ENCODE measurements around the gene UTF1.
A peak's percentile ranks its signal among the peaks of the same experiment; 100 is the strongest.

UTF1 gene

DNA sequence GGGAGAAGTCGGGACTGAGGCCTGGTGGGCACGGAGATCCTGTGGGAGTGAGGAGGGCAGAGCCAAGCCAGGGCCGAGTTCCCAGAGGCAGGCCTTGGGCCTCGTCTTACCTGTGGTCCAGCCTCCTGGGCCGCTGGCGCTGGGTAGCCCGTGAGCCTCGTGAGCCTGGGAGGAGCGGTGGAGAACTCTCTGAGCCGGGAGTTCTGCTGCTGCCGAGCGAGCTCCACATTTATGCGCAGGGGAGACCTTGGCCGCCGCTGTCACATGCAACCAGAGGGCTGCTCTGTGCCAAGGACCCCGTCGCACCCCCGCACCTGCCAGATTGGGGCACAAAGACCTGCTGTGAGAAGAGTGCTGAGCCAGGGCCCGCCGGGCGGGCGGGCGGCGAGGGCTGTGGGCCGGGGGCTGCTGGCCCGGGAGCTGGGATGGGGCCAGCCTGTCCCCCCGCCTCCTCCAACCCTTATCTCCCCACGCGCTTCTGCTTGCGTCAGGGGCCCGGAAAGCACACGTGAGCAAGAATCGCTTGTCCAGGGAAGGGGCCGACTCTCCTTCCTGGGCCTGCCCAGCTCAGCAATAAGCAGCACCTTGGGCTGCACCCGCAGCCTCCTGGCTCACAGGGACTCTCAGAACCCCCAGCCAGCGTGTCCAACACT is 17.8 kb downstream of the UTF1 start:
- no peak for DNase-seq (ENCODE audit: low read depth)

DNA sequence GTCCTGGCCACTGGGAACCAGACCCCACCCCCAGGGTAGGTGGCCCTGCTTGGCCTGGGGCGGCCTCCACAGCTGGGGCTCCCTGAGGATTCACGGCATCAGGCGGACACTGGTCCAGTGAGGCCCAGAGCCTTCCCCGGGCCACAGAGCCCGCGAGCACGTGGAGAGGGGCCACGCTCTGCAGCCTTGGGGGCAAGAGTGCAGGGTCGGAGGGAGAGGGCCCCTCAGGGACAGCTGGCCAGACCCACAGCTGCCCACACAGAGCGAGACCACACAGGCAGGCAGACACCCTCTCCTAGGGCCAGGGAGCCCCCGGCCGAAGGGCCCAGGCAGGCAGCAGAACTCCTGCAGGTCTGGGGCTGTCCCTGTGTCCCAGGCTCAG is 18.3 kb downstream of the UTF1 start:
- DNase-seq (ENCODE audit: low read depth) = no peak

DNA sequence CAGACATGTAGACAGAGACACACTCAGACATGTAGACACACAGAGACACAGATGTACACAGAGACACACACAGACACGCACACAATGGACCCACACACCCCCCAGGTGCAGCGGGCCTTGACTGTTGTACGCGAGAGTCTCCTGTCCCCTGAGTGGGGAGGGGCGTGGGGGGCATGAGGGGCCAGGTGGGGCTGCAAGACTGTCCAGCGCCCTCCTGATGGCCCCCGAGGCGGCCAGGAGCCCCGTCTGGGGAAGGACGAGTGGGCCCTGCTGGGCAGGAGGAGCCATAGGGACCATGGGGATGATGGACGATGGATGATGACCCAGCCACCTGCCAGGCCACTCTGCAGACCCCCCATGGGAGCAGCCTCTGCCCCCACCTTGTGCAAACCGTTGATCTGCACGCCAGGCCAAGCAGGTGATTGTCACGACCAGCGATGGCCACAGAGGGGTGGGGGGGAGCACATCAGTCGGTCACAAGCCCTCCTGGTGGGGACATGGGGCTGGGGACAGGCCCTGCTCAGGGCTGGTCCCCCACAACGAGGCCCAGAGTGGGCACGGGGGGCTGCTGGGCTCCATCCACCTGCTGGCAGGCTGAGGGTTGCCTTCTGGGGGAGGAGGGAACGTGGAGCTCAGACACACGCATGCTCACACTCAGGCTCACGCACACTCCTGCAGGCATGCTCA is 19.2 kb downstream of the UTF1 start:
- no peak for DNase-seq (ENCODE audit: low read depth)

DNA sequence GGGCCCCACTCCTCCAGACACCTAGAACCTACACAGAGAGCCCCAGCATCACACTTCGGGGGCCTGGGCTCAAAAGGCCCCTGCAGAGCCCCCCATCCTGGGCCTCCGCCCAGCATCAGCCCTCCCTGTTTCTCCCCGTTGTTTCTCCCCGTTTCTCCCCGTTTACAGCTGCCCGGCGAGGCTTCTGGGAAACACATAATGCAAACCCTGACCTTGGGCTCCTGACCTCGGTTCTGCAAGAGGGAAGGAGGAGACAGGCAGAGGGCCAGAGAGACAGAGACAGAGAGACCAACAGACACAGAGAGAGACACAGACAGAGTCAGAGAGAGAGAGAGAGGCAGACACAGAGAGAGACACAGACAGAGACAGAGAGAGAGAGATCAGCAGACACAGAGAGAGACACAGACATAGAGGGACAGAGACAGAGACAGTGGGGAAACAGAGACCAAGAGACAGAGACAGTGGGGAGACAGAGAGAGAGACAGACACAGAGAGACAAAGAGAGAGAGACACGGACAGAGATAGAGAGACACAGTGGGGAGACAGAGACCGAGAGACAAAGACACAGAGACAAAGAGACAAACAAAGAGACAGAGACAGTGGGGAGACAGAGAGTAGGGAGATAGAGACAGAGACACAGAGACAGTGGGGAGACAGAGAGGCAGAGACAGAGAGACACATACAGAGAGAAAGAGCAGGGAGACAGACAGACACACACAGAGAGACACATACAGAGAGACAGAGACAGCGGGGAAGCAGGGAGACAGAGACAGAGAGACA is 20.1 kb downstream of the UTF1 start:
- DNase-seq (ENCODE audit: low read depth) = no peak

DNA sequence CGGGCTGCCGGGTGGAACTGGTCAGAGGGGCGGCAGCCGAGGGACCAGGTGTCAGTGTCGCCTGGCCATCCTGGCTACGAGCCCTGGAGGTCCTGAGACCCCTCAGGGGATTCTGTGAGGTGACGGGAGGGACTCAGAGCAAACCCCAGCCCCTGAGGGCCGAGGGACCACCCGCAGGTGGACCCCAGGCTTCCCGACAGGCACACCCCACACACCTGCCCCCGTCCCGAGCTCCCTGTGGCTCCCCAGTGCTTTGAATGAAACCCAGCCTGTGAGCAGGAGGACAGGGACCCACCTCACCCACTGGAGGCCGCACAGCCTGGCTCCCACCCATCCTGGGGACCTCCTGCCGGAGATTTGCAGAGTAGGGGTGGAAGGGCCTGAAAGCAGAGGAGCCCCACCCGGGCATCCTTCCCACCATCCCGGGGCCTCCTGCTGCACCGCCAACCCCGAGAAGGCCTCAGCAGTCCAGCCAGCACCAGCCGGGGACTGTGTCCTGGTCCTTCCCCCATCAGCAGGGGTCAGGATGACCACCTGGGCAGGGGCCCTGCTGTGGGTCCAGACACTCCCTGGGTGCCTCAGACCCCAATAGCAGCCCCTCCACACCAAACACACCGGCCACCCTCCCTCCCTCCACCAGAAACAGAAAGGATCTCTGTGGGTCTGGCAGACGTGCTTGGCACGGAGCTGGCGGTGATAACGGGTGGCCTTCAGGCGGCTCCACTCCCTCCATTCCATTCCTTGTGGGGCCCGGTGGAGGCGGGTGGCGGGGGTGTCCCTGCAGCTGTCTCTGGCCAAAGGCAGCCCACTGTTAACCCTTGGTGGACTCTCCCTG is 21.6 kb downstream of the UTF1 start:
- DNase-seq (ENCODE audit: low read depth) = no peak

DNA sequence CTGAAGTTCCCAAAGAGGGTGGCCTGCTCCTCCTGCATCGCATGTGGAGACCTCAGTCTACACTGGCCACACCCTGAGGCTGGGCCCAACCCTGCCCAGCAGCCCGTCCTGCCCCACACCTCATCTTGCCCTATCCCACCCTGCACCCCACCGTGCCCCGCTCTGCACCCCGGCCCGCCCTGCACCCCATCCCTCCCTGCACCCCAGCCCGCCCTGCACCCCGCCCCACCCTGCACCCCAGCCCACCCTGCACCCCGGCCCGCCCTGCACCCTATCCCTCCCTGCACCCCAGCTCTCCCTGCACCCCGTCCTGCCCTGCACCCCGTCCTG is 22.2 kb downstream of the UTF1 start:
- DNase-seq (ENCODE audit: low read depth) = no peak

DNA sequence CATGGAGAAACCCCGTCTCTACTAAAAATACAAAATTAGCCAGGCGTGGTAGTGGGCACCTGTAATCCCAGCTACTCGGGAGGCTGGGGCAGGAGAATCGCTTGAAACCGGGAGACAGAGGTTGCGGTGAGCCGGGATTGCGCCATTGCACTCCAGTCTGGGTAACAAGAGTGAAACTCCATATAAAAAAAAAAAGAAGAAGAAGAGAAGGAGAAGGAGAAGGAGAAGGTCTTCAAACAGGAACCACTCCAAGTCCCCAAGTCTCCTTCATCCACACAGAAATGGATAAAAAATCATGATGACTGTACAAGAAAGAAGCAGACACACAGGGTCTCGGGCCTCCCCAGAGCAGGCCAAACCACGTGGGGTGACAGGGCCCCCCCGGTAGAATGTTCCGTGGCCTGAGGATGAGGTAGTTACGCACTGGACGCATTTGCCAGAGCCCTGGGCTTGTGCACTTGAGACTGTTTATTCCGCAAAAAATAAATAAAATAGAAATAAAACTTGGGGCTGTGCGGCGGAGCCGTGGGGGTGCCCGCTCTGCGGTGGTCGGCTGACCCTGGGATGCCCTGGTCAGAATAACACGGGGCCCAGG is 23.4 kb downstream of the UTF1 start:
- no peak for DNase-seq (ENCODE audit: low read depth)

DNA sequence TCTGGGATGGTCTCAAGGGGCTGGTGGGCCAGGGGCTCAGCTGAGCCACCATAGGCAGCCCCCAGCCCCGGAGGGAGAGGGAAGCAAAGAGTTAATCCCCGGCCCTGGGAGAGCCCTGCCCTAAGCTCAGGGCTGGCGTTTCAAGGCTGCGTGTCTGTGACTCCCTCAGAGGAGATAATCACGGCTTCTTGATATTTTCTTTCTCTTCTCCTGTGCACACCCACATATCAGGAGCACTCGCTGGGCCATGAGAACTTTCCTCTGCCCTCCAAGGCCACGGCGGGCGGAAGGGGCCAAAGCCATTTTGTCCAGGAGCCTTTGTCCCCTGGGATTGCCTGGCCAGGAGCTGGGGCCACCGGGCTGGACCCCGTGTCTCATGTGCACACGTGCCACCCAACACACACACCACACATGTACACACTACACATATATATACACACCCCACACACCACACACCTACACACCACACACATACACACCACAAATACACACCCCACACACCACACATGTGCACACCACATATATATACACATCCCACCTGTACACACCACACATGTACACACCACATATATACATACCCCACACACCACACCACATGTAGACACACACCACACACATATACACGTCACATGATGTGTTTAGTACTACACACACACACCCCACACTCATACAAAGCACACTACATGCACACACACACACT is 24.6 kb downstream of the UTF1 start:
- DNase-seq (ENCODE audit: low read depth) = no peak

DNA sequence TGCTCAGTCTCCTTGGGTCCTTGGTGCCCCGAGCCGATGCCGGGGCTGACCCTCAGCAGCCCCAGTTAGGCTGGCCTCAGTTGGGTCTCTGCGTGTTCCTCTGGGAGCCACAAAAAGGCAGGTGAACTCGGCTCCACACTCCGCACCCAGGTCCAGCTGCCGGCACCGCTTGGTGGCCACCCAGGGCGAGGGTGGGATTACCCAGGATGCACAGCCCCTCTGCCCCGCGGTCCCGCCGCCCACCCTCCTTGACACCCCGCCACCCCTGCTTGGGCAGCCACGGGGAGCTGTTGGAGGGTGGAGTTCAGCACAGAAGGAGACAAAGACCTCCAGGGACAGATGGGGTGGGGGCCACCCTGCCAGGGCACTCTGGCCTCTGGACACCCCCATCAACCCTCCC is 25.3 kb downstream of the UTF1 start:
- DNase-seq (ENCODE audit: low read depth) = no peak

DNA sequence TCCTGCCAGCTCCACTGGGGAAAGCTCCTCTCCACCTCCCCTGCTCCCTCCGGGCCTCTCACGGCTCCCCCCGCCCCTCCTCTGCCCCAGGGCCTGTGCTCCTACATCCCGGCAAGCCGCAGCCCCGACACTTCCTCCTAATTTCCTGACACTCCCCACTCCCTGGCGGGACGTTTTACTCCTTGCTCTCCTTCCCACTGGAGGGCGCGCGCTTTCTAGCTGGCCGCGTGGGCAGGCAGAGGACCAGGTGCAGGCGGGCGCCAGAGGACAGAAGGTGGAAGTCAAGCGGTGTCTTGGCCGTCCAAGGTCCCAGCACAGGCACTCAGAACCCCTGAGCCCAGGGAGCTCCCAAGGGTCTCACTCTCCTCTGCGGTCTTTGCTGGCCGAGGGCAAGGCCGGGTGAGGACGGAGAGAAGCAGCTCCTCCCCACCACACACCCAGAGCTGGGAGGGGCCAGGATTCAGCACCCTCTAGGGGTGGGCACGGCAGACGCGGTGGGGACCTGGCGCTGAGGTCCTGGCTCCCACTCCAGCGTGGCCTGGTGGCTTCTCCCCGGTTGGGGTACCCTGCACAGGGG is 27.6 kb downstream of the UTF1 start:
- no peak for DNase-seq (ENCODE audit: low read depth)

DNA sequence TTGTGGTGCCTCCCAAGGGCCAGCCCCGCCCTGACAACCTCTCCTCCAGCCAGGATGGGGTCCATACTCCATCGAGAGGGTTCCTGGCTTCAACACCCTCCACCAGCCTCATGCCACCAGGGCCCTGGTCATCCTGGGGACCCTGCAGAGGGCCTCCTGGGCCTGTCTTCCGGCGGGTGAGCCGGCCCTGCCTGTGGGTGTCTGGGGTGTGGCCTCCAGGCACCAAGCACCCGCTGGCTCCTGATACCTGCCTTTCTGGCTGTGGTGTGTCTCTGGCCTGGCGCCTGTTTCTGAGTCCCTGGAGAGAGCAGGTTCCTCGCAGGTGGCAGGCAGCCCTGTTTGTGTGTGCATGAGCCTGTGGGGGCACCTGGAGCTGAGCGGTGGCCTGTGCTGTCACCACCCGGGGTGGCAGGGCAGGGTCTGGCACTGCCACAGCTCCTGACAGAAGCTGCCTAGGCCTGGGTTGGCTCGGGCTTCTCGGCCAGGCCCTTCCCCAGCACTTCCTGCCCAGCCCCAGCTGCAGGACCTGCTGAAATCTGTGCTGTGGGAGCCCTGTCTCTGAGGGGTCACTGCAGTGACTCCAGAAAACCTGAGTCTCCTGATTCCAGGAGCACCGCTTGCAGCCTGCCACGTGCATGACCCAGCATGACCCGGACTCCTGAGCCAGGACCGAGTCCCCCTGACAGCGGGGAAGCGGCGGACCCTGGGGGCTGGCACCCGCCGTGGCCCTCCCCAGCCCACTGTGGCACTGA is 28.2 kb downstream of the UTF1 start:
- no peak for DNase-seq (ENCODE audit: low read depth)

DNA sequence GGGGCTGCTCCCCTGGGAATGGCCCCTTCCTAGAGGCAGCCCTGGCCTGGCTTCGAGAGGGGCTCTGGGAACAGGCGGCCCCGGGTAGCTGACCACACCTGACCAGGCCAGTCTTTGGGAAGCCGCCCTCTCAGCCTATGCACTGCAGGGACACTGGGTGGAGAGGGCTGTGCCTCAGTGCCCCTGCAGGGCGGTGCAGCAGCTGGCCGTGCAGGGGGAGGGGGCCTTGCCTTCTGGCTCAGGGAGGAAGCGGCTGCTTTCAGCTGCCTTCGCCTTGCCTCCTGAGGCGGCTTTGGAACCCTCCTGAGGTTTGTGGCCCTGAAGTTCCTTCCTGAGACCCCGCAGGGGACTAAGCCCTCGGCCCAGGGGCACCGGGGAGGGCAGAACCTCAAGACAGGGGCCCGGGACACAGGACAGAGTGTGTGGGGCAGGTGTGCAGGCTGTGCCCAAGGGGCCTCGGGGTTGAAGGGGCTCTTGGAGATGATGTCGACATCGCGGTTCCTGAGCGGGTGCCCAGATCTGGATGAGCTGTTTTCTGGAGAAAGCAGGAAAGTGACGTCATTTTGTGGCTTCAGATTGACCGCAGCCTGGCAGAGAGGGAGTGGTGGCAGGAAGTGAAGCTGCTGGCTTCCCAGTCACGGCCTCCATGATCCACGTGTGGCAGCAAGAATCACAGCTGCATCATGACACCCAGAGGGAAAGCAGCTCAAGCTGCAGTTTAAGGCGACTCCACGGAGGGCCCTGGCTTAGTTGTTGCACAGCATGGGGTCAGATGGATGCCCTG is 29.0 kb downstream of the UTF1 start:
- DNase-seq (ENCODE audit: low read depth) = peak; percentile 96

DNA sequence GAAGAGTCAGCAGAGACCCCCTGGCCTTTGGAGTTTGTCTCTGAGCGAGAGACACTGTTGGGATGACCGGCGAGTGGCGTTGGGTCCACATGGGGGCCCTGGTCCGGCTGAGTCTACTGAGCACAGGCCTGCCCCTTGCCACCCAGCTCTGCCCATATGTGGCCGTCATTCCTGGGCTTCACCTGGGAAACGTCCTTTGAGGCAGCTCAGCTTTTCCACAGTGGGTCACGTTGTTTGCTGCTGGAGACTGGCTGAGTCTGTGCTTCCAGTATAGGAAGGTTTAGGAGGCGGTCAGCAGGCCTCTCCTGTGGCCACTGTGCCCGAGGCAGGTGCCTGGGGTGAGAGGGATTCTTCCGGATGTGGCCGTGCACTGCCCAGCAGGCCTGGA is 29.6 kb downstream of the UTF1 start:
- DNase-seq (ENCODE audit: low read depth) = no peak

DNA sequence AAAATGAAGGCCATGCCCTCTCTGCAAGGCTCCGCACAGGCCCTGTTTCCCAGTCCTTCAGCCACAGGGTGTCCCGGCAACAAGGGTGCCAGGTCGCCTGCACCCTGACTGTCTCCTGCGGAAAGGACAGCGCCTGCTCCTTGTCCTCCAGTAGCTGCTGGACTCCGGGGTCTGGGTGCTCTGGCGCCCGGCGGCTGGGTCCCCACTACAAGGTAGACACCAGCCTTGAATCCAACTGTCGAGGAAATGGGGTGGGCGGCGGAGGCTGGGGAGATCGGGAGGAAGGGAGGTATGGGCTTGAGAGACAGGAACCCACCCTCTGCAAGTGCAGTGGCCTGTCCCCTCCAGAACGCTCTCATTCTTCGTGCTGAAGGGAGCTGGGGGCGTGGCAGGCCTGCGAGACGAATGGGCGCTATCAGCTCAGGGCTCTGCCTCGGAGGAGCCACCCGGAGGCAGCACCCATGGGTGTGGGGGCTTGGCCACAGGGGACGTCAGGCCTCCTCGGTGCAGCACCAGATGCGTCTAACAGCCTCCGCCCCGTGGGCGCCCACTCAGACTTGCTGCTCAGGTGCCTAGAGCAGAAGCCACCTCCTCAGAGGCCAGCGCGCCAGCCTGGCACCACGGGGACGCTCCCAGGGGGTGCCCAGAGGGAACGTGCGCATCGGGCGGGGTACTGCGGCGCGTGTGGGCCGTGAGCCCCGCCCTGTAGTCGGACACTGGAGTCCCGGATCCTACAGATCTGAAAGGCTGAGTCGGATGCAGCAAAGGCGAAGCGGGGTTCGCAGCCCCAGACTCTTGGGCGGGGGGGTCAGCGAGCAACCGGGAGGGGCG is 31.1 kb downstream of the UTF1 start:
- no peak for DNase-seq (ENCODE audit: low read depth)

DNA sequence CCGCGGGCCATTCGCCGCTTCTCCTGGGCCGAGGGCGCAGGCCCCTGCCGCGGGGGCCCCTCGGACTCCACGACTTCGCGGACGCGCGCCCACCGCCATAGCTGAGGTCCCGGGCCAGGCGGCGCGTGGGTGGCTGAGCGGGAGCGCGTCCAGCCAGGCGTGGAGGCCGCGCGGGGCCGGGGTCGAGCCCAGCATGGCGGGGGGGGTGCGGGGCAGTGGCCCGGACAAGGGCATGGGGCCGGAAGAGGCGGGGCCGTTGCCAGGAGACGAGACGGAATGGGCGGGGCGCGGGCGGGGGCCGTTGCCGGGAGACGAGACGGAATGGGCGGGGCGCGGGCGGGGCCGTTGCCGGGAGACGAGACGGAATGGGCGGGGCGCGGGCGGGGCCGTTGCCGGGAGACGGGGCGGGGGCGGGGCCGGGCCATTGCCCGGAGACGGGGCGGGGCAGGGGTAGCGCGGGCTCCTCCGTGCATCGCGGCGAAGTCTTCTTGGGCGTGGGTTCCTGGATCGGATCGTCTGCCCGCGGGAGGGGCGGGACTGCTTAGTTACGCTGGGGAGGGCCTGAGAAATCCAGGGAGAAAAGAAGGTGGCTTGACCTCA is 31.8 kb downstream of the UTF1 start:
- no peak for DNase-seq (ENCODE audit: low read depth)

DNA sequence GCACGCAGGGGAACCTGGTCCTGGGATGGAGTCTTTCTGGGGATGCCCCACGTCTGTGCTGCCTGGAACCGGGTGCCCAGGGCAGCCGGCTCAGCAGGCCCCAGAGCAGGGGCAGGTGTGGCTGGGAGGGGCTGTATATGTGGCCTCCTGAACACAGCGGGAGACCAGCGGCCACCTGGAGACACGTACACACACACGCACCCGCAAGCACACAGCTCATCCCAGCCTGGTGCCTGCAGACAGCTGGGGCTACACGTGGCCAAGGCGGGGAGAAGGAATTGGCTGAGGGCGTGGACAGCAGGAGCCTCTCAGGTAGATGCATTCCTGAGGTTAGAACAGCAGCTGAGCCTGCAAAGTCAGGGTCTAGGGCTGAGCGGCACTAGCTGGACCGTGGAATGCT is 32.7 kb downstream of the UTF1 start:
- DNase-seq (ENCODE audit: low read depth) = no peak

DNA sequence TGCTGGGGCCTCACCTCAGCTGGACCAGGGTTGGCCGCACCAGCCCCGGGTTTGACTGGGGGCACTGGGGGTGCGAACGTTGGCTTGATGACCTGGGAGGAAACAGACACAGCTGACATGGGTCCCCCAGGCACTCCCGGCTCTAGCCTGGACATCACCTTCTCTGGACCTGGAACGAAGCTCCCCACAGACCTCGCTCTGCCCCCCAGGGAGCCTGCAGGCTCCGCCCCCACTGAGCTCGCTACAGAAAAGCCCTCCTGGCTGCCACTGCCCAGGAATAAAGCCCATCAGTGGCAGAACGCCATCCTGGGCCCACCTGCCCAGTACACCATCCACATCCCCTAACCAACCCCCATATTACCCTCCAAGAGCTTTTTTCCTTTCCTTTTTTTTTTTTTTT is 33.7 kb downstream of the UTF1 start:
- no peak for DNase-seq (ENCODE audit: low read depth)

DNA sequence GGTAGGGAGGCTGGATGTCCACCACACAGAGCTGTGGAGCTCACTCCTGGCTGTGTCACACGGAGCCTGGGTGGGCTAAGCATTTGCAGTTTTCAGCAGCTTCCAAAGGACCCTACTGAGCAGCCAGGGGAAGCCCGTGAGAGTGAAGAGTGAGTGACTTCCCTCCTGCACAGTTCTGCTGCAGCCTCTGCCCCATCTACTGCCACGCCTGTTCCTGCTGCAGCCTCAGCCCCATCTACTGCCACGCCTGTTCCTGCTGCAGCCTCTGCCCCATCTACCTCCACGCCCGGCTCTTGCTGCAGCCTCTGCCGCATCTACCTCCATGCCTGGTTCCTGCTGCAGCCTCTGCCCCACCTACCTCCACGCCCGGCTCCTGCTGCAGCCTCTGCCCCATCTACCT is 34.4 kb downstream of the UTF1 start:
- no peak for DNase-seq (ENCODE audit: low read depth)

Measured in non-pigmented ciliary epithelial cell (primary cell).